GM21367 (cell line): ENCODE data around the gene RAD51C.
"Not testable (repeated sequence)": the region's sequence is repeated elsewhere in the genome, so short reads cannot be mapped to it uniquely, and the experiment has no call there.

ENCODE experiments used
- ATAC-seq: cut with Tn5 transposase; IDR thresholded peaks from one replicate; pipeline ENCODE4 v1.9.1; 2021; ENCODE audit not compliant: unreplicated experiment

The RAD51C gene

DNA sequence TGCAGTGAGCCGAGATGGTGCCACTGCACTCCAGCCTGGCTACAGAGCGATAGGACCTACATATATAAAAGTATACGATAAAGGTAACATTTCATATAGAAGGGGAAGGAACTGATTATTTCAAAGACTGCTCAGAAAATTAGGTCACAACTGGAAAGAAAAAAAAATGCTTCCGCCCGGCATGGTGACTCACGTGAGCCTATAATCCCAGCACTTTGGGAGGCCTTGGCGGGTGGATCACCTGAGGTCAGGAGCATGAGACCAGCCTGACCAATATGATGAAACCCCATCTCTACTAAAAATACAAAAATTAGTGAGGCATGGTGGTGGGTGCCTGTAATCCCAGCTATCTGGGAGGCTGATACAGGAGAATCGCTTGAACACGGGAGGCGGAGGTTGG lies 8.4 kb upstream of the RAD51C start:
- ATAC-seq, result no peak

DNA sequence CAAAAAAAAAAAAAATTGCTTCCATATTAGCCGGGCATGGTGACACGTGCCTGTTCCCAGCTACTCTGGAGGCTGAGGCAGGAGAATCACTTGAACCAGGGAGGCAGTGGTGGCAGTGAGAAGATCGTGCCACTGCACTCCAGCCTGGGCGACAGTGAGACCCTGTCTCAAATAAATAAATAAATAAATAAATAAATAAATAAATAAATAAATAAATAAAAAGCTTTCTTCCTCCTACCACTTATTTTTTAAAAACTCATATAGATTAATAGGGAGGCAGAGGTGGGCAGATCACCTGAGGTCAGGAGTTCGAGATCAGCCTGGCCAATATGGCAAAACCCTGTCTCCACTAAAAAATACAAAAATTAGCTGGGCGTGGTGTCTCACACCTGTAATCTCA lies 7.9 kb upstream of the RAD51C start:
- ATAC-seq, result not testable (repeated sequence)

DNA sequence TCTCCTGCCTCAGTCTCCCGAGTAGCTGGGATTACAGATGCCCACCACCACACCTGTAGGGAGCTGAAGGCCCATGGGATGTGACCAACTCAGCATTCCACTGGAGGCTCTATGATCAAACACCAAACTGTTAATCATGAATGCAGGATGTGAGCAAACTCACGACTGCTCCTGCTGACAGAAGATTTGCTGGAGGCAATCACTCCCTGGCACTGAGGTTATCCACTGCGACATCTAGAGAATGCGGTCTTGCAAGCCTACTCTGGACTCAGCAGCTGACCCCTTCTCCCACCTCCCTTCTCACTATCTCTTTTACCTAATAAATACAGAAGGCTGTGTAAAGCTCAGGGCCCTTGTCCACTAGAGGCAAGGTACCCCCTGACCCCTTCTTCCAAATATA lies 5.4 kb upstream of the RAD51C start:
- ATAC-seq, result no peak

DNA sequence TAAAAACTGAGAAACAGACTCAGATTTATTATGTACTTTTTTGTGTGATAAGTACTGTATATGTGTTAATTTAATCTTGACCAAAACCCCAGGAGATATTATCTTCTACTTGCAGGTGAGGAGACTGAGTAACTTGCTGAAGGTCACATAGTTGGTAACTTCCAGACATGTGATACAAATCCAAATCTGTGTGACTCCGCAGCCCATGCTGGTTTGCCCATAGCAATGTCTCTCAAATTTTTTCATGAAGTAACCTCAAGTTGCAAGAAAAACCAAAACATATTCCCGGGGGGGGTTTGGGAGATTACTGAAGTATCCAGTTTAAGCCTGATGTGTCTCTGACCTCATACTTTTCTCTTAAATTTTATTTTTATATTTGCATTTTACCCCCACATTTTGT lies 3.9 kb upstream of the RAD51C start:
- ATAC-seq, result no peak

DNA sequence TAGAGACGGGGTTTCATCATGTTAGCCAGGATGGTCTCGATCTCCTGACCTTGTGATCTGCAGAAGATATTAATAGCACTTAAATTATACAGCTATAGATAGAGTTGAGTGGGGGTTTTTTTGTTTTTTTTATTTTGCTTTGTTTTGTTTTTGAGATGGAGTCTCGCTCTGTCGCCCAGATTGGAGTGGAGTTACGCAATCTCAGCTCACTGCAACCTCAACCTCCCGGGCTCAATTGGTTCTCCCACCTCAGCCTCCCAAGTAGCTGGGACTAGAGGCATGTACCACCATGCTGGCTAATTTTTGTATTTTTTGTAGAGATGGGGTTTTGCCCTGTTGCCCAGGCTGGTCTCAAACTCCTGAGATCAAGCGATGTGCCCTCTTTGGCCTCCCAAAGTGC lies 2.4 kb upstream of the RAD51C start:
- not testable (repeated sequence) for ATAC-seq

DNA sequence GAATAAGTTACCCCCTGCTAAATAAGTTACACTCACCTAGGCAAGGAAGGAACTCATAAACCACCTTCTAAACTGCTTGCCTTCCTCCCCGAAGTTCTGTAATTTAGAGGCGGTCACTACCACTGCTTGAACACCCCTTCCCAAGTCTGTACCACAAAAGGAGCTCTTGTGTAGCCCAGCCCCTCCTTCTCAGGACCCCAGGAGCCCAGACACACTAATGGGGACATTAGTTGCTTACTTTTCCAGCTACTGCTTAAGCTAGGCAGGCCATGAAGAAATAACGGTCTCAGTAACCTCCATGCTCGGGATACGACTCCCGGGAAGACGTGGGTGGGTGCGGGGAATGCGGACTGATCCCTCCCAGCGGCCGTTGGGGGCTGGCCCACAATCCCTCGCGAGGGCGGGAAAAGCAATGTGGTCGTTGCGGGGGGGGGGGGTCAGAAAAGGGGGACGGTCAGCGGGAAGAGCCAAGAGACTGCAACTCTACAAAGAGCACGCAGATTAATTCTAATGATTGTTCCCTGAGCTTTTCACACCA lies 632 bp upstream of the RAD51C start, which contains the start of gene TEX14:
TEX14 (minus strand) TSS at position 345 of the 538 bp plus-strand sequence. CDS start 40,044 bp downstream, outside the sequence.
- ATAC-seq, result no peak

DNA sequence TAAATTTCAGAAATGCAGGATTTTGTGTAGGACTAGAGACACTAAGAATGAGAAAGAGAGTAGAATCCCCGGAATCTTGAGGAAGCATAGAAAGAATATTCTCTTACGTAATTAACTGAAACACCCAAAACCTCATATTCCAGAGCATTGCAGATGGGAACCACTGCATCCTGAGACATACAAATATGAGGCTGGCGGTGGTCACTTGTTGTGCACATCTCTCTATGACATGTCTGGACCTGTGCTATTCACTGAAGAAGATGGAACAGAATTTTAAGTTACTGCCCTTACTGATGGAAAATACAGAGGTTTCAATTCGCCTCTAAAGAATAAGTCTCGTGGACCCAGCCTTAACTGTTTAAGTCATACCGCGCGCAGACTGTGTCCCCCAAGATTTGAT lies 806 bp downstream of the RAD51C start:
- no peak for ATAC-seq

DNA sequence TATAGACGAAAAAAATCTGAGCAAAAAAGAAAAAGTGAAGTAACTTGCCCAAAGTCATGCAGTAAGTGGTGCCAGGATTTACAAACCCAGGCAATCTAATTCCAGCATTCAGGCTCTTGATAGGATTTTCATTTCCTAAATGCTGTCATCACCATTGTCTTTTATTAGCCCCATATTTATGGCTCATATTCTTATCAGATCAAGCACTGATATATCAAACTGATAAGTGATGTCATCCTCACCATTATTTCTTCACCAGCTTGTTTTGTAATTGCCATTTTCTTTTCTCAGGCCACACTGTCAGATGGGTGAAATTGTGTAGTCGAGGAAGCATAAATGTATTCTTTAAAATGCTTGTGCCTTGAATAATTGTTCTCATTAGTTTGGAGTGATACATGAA lies 1.3 kb downstream of the RAD51C start:
- ATAC-seq, result no peak

DNA sequence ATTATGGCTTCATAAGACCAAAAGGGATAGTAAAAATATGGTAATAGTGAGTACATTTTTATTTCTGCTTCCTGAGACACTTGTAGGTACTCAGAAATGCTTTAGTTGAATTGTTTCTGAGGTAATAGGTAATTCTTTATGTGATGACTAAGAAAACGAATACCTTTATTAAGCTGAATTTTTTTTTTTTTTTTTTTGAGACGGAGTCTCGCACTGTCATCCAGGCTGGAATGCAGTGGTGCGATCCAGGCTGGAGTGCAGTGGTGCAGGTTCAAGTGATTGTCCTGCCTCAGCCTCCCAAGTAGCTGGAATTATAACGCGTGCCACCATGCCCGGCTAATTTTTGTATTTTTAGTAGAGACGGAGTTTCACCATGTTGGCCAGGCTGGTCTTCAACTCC lies 1.9 kb downstream of the RAD51C start:
- ATAC-seq, result no peak

DNA sequence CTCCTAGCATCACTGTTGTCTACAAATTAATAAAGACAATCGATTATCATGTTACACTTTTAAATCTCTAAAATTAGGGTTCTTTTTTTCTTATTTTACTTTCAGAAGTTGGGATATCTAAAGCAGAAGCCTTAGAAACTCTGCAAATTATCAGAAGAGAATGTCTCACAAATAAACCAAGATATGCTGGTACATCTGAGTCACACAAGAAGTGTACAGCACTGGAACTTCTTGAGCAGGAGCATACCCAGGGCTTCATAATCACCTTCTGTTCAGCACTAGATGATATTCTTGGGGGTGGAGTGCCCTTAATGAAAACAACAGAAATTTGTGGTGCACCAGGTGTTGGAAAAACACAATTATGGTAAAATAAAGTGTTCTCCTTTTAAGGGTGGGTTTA lies 2.4 kb downstream of the RAD51C start:
- ATAC-seq, result no peak

DNA sequence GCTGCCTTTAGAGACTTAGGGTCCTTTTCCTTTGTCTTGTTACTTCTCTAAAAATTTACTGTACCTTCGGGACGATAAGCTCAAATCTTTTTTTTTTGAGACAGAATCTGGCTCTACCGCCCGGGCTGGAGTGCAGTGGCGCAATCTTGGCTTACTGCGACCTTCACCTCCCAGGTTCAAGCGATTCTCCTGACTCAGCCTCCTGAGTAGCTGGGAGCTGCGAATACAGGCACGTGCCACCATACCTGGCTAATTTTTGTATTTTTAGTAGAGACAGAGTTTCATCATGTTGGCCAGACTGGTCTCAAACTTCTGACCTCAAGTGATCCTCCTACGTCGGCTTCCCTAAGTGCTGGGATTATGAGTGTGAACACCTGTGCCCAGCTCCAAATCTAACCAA lies 7.4 kb downstream of the RAD51C start:
- ATAC-seq, result no peak

DNA sequence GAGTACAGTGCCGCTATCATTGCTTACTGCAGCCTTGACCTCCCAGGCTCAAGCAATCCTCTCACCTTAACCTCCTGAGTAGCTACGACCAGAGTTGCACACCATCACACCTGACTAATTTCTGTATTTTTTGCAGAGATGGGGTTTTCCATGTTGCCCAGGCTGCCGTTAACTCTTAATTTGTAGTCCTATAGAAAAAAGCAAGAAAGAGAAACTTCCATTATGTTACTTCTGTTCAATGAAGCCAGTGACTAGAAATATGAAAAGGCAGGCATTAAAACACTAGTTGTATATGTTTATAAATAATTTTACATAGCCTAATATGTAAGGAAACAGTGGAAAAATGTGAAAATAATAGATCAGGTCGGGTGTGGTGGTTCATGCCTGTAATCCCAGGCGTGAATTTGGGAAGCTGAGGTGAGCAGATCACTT lies 9.7 kb downstream of the RAD51C start:
- ATAC-seq, result no peak

DNA sequence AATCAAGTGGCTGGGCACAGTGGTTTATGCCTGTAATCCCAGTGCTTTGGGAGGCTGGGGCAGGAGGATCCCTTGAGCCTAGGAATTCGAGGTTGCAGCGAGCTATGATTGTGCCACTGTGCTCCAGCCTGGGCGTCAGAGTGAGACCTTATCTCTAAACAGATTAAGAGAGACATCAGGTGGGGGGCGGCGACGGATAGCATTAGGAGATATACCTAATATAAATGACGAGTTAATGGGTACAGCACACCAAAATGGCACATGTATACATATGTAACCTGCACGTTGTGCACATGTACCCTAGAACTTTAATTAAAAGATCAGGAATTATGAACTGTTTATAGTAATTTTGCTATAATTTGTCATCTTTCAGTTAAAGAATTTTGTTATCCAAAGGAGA lies 10.3 kb downstream of the RAD51C start:
- no peak for ATAC-seq

DNA sequence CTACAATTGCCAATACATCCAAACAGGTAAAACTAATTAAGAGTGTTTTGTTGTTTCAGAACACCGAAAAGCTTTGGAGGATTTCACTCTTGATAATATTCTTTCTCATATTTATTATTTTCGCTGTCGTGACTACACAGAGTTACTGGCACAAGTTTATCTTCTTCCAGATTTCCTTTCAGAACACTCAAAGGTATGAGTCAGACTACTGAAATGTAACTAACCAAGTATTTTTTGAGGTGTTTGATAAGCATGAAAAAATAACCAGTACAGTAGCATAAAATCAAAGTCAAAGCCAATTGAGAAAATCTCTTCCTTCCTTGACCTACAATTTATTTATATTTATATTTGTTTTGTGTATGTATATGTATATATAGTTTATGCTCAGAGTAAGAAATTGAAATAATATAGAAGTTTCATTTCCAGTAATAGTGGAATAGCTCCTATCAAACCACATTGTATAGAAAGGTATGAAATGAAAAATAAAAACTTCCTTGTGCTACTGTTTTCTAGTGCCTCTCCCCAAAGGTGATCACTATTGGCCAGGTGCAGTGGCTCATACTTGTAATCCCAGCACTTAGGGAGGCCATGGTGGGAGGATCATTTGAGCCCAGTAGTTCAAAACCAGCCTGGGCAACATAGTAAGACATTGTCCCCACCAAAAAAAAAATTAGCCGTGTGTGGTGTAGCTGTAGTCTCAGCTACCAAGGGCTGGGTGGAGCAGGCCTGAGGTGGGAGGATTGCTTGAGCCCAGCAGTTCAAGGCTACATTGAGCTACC lies 10.9 kb downstream of the RAD51C start:
- no peak for ATAC-seq

DNA sequence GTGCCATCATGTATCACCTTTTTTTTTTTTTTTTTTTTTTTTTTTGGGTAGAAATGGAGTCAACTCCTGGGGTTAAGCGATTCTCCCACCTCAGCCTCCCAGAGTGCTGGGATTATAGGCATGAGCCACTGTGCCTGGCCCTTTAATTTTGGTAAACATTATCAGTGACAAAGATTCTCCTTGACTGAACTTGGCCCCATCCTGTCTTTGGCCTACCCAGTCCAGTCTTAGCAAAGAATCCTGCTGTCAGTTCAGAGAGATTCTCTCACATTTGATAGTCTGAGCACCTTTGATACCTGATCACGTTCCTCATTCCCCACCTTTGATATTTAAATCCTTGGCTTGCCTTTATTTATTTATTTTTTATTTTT lies 11.5 kb downstream of the RAD51C start:
- ATAC-seq, result no peak

DNA sequence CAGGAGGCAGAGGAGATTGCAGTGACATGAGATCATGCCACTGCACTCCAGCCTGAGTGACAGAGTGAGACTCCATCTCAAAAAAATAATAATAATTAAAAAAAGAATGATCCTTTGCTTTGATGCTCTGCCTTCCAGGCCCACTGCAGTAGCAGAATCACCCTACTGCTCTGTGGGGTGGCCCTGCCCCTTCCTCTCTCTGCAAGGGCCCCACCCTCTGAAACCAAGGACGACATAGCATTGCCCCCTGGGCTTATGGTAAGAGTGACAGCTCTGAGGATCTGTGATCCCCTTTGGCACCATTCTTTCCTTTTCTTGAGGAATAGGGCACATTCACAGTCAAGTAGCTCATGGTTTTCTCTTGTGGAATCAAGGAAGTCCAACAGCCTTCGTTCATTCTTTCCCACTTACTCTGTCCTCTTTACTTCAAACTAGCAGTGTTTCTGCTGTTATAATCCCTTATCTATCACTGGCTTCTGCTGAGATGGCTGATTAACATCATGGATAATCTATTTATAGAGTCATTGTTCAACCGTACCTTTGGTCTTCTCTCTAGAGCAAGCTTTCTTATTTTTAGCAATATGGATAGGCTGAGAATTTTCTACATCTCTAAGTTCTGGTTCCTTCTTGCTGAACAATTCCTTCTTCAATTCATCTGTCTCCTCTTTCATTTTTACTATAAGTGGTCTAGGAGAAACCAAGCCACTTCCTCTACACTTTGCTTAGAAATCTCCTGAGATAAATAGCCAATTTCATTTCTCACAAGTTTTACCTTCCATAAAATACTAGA lies 14.1 kb downstream of the RAD51C start:
- ATAC-seq, result no peak

DNA sequence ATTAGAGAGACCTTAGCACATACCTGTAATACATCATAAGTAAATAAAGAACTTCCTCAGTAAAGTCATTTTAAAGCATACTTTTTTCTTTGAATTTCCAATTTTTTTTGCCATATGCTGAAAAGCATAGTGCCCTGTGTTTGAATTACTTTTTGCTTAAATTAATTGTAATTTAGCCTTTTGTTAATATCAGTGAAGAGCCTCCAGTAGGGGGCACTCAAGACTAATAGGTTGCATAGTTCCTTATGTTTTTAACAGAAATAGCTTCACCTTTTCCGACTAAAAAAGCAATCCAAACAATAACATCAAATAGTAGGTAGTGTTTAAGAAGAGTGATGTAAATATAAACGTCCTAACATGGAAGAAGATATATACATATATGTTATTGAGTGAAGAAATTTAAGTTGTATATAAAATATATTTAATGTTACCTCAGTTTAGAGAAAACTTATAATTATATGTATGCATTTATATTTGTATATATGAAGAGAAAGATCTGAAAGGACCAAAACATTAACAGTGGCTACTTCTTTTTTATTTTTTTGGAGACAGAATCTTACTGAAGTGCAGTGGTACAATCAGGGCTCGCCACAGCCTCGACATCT lies 18.6 kb downstream of the RAD51C start:
- ATAC-seq, result no peak

DNA sequence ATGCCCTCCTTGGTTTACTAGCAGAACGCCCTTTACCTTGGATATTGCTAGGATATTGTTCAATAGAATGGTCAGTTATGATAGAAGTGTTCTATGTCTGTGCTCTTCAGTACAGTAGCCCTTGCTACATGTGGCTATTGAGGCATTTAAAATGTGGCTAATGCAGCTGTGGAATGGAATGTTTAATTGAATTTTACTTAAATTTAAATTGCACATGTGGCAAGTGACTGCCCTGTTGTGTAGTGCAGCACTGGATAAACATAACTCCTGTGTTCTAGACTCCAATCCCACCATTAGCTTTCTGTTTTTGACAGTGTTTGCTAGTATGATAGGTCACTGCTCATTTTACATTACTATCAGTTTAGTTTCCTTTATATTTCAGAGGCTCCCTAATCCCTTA lies 29.9 kb downstream of the RAD51C start:
- ATAC-seq, result no peak

DNA sequence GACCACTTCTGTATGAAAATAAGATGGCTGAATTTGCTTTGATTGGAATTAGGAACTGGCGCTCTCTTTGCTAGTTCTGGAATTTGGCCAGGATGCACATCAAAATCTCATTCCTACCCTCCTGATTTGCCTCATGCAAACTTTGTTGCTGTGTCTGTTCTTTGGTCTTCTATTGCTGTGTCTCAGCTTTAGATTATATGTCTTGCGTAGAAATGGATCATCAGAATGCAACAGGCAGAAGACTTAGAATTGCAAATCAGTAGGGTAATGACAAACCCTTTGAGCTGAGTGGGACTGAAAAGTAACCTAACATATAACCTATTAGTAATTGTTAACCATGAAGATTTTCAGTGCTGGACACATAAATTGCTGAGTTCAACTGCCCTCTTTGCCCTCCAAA lies 30.3 kb downstream of the RAD51C start:
- no peak for ATAC-seq

DNA sequence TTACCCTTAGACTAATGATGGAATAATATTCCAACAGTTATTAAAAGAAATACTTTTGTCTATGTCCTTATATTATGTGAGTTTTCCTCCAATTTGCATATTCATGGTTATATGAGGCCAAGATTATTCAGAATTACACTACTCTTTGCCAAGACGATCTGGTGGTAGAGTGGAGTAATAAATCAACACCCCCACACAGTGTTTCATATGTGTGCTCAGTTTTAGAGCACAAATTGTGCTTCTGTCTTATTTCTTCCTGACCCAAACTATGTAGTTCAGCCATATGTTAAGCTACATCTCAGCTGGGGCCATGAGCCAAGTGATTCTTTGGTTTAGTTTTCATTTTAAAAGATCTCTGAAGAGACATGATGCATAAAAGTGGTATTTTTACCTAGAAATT lies 36.4 kb downstream of the RAD51C start:
- no peak for ATAC-seq

DNA sequence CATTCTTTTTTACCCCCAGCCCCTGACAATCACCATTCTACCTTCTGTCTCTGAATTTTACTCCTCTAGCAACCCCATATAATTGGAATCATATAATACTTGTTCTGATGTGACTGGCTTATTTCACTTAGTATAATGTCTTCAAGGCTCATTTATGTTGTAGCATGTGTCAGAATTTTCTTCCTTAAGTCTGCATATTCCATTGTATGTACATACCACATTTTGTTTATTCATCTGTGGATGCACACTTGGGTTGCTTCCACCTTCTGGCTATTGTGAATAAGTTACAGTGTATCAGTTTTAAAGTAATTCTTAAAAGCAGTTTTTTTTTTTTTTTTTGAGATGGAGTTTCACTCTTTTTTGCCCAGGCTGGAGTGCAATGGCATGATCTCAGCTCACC lies 38.5 kb downstream of the RAD51C start:
- no peak for ATAC-seq

DNA sequence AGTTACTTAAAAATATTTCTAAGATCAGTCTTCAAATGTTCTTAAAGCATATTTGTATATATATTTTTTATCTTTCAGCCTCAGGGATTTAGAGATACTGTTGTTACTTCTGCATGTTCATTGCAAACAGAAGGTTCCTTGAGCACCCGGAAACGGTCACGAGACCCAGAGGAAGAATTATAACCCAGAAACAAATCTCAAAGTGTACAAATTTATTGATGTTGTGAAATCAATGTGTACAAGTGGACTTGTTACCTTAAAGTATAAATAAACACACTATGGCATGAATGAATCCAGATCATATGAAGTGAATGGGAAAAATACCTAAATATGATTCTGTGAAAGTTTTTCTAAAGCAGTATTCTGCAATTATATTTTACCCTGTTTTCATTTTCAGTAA lies 41.6 kb downstream of the RAD51C start:
- ATAC-seq, result no peak
